Naive B cell (primary cell): ENCODE data around the gene RDH8. TPM values are rescaled to one million over a fixed set of nuclear protein-coding genes. Genes with fewer than 3 reads are reported as not detected.

ENCODE experiments used
- ATAC-seq, 2 donors: fragments of 150-1000 bp; cut with Tn5 transposase; 2 replicates each; pipeline ENCODE4 v1.10.0; 2021; ENCODE audit warnings: low read depth in 2 of 2, mild to moderate bottlenecking in 2 of 2, moderate library complexity in 2 of 2
- DNase-seq: peaks from one replicate; pipeline ENCODE4 v3.0.0; 2022
- H3K27ac Mint-ChIP-seq, 6 donors: one replicate each; pipeline ENCODE4 v1.8.0; 2020 to 2022; ENCODE audit warnings: mild to moderate bottlenecking in 6 of 6, mixed read lengths in 6 of 6, moderate library complexity in 5 of 6, inconsistent platforms in 2 of 6
- H3K27me3 Mint-ChIP-seq, 3 donors: one replicate each; pipeline ENCODE4 v1.8.0; 2021 to 2022; ENCODE audit warnings: mixed read lengths in 3 of 3, mild to moderate bottlenecking in 1 of 3
- H3K36me3 Mint-ChIP-seq, 2 donors: one replicate each; pipeline ENCODE4 v1.8.0; 2020 to 2022; ENCODE audit warnings: mixed read lengths in 2 of 2, inconsistent platforms in 1 of 2, mild to moderate bottlenecking in 1 of 2
- H3K4me1 Mint-ChIP-seq, 3 donors: one replicate each; pipeline ENCODE4 v1.8.0; 2020 to 2022; ENCODE audit warnings: mixed read lengths in 3 of 3, inconsistent platforms in 1 of 3, mild to moderate bottlenecking in 1 of 3, moderate library complexity in 1 of 3
- H3K4me3 Mint-ChIP-seq, 8 donors: one replicate each; pipeline ENCODE4 v1.8.0; 2020 to 2022; ENCODE audit warnings: mild to moderate bottlenecking in 8 of 8, mixed read lengths in 8 of 8, moderate library complexity in 8 of 8, inconsistent platforms in 2 of 8
- H3K9me3 Mint-ChIP-seq, 7 donors: one replicate each; pipeline ENCODE4 v1.8.0; 2020 to 2022; ENCODE audit warnings: mixed read lengths in 7 of 7, mild to moderate bottlenecking in 5 of 7, inconsistent platforms in 2 of 7, moderate library complexity in 1 of 7
- polyA plus RNA-seq, 6 donors: library from polyadenylated mRNA; unstranded; fragments of 300-500 nt; fragmentation: Illumina TruSeq; gene quantifications; one replicate each; pipeline ENCODE4 v1.2.3, GENCODE V29; 2021; ENCODE audit warnings: low read depth in 6 of 6

The RDH8 gene
- not detected for polyA plus RNA-seq

GRCh38 chr19:10013316-10013715 lies at the start of gene RDH8:
Gene RDH8, plus strand, starts transcription at chr19:10013483. Its CDS starts 15 bp downstream, at chr19:10013498.
- Mint-ChIP-seq H3K4me3 (no peak within 1 kb of the TSS), H3K9me3 (peaks cover 3 to 11% (median 10%) of the 10 kb centered on the region in 7 donors), H3K27ac (peak within 1 kb of the TSS in 1 of 6 donors; percentile 67), H3K36me3 (peaks cover 0 to 8% of the 10 kb centered on the region in 2 donors), H3K27me3 (peaks cover 47 to 61% (median 55%) of the 10 kb centered on the region in 3 donors), H3K4me1 (peaks cover 5 to 14% (median 5%) of the 10 kb centered on the region in 3 donors)
- no peak for DNase-seq
- no peak for ATAC-seq

GRCh38 chr19:9966024-9966423 lies 47.3 kb upstream of the RDH8 start:
- H3K36me3 Mint-ChIP-seq = no peaks in the 10 kb centered on the region
- peaks cover 0 to 6% (median 2%) of the 10 kb centered on the region in 7 donors for H3K9me3 Mint-ChIP-seq
- no peak overlapping the region for H3K4me3 Mint-ChIP-seq
- no peak overlapping the region for H3K27ac Mint-ChIP-seq
- DNase-seq (no peak), ATAC-seq (no peak)
- peaks cover 2 to 5% (median 5%) of the 10 kb centered on the region in 3 donors for H3K4me1 Mint-ChIP-seq
- peaks cover 37 to 58% (median 50%) of the 10 kb centered on the region in 3 donors for H3K27me3 Mint-ChIP-seq

- Mint-ChIP-seq H3K27me3 (peaks cover 38 to 55% (median 46%) of the 10 kb centered on the region in 3 donors), H3K36me3 (no peaks in the 10 kb centered on the region), H3K4me3 (peak overlapping the region in 1 of 8 donors; percentile 29), H3K27ac (peak overlapping the region in 1 of 6 donors; percentile 33), H3K9me3 (peaks cover 0 to 6% (median 2%) of the 10 kb centered on the region in 7 donors), H3K4me1 (peaks cover 2 to 5% (median 5%) of the 10 kb centered on the region in 3 donors)
- ATAC-seq = no peak
- DNase-seq = no peak
Observed at GRCh38 chr19:9966448-9966847, 46.8 kb upstream of the RDH8 start.

- DNase-seq (no peak), ATAC-seq (no peak)
- H3K36me3 Mint-ChIP-seq = no peaks in the 10 kb centered on the region
- no peak overlapping the region for H3K27ac Mint-ChIP-seq
- H3K9me3 Mint-ChIP-seq = peaks cover 0 to 7% (median 4%) of the 10 kb centered on the region in 7 donors
- no peak overlapping the region for H3K4me3 Mint-ChIP-seq
- peaks cover 2 to 5% (median 5%) of the 10 kb centered on the region in 3 donors for H3K4me1 Mint-ChIP-seq
- H3K27me3 Mint-ChIP-seq = peaks cover 41 to 53% (median 42%) of the 10 kb centered on the region in 3 donors
Observed at GRCh38 chr19:9967326-9967725, 46.0 kb upstream of the RDH8 start.

GRCh38 chr19:9968820-9969687 lies 44.2 kb upstream of the RDH8 start:
- H3K27me3 Mint-ChIP-seq = peaks cover 33 to 39% (median 37%) of the 10 kb centered on the region in 3 donors
- no peaks in the 10 kb centered on the region for H3K36me3 Mint-ChIP-seq
- DNase-seq (no peak), ATAC-seq (no peak)
- no peak overlapping the region for H3K4me3 Mint-ChIP-seq
- H3K27ac Mint-ChIP-seq = no peak overlapping the region
- H3K9me3 Mint-ChIP-seq = peaks cover 0 to 7% (median 3%) of the 10 kb centered on the region in 7 donors
- peaks cover 2 to 5% (median 5%) of the 10 kb centered on the region in 3 donors for H3K4me1 Mint-ChIP-seq

- H3K36me3 Mint-ChIP-seq = no peaks in the 10 kb centered on the region
- peaks cover 2 to 5% (median 5%) of the 10 kb centered on the region in 3 donors for H3K4me1 Mint-ChIP-seq
- no peak overlapping the region for H3K27ac Mint-ChIP-seq
- H3K27me3 Mint-ChIP-seq = peaks cover 32 to 39% (median 37%) of the 10 kb centered on the region in 3 donors
- no peak for ATAC-seq
- peaks cover 0 to 7% (median 3%) of the 10 kb centered on the region in 7 donors for H3K9me3 Mint-ChIP-seq
- DNase-seq = no peak
- no peak overlapping the region for H3K4me3 Mint-ChIP-seq
Observed at GRCh38 chr19:9969688-9969975, 43.7 kb upstream of the RDH8 start.

- no peak overlapping the region for H3K27ac Mint-ChIP-seq
- peaks cover 2 to 5% (median 5%) of the 10 kb centered on the region in 3 donors for H3K4me1 Mint-ChIP-seq
- H3K9me3 Mint-ChIP-seq = peaks cover 0 to 7% (median 3%) of the 10 kb centered on the region in 7 donors
- ATAC-seq (no peak), DNase-seq (no peak)
- peaks cover 32 to 37% (median 36%) of the 10 kb centered on the region in 3 donors for H3K27me3 Mint-ChIP-seq
- H3K4me3 Mint-ChIP-seq = no peak overlapping the region
- no peaks in the 10 kb centered on the region for H3K36me3 Mint-ChIP-seq
Observed at GRCh38 chr19:9970481-9970880, 42.8 kb upstream of the RDH8 start.

GRCh38 chr19:9971166-9971897 lies 42.0 kb upstream of the RDH8 start:
- peak overlapping the region in 1 of 6 donors; percentile 54 for H3K27ac Mint-ChIP-seq
- no peaks in the 10 kb centered on the region for H3K36me3 Mint-ChIP-seq
- DNase-seq (no peak), ATAC-seq (no peak)
- peaks cover 26 to 31% (median 29%) of the 10 kb centered on the region in 3 donors for H3K27me3 Mint-ChIP-seq
- peaks cover 2 to 5% (median 5%) of the 10 kb centered on the region in 3 donors for H3K4me1 Mint-ChIP-seq
- H3K9me3 Mint-ChIP-seq = peaks cover 0 to 7% (median 3%) of the 10 kb centered on the region in 7 donors
- no peak overlapping the region for H3K4me3 Mint-ChIP-seq

GRCh38 chr19:9972103-9972502 lies 41.2 kb upstream of the RDH8 start:
- no peaks in the 10 kb centered on the region for H3K36me3 Mint-ChIP-seq
- H3K27me3 Mint-ChIP-seq = peaks cover 22 to 23% (median 22%) of the 10 kb centered on the region in 3 donors
- H3K4me1 Mint-ChIP-seq = no peaks in the 10 kb centered on the region
- ATAC-seq = no peak
- H3K4me3 Mint-ChIP-seq = no peak overlapping the region
- no peak for DNase-seq
- H3K9me3 Mint-ChIP-seq = peaks cover 0 to 7% (median 2%) of the 10 kb centered on the region in 7 donors
- H3K27ac Mint-ChIP-seq = no peak overlapping the region

- Mint-ChIP-seq H3K9me3 (peaks cover 0 to 11% (median 4%) of the 10 kb centered on the region in 7 donors), H3K27ac (no peak overlapping the region), H3K36me3 (peaks cover 0 to 13% of the 10 kb centered on the region in 2 donors), H3K4me1 (no peaks in the 10 kb centered on the region), H3K4me3 (no peak overlapping the region), H3K27me3 (peaks cover 9 to 47% (median 25%) of the 10 kb centered on the region in 3 donors)
- no peak for DNase-seq
- no peak for ATAC-seq
Observed at GRCh38 chr19:9981406-9982260, 31.6 kb upstream of the RDH8 start.

GRCh38 chr19:9986787-9987281 lies 26.4 kb upstream of the RDH8 start:
- Mint-ChIP-seq H3K27ac (no peak overlapping the region), H3K27me3 (peaks cover 13 to 44% (median 28%) of the 10 kb centered on the region in 3 donors), H3K36me3 (no peaks in the 10 kb centered on the region), H3K9me3 (peaks cover 0 to 4% (median 0%) of the 10 kb centered on the region in 7 donors), H3K4me1 (peaks cover 6 to 7% (median 7%) of the 10 kb centered on the region in 3 donors), H3K4me3 (no peak overlapping the region)
- no peak for DNase-seq
- ATAC-seq = no peak

- Mint-ChIP-seq H3K36me3 (no peaks in the 10 kb centered on the region), H3K4me3 (peak overlapping the region in 1 of 8 donors; percentile 16), H3K9me3 (peaks cover 0 to 4% (median 0%) of the 10 kb centered on the region in 7 donors), H3K27ac (no peak overlapping the region), H3K27me3 (peaks cover 9 to 34% (median 27%) of the 10 kb centered on the region in 3 donors), H3K4me1 (peaks cover 7 to 8% (median 7%) of the 10 kb centered on the region in 3 donors)
- ATAC-seq (no peak), DNase-seq (no peak)
Observed at GRCh38 chr19:9989504-9989903, 23.8 kb upstream of the RDH8 start.
